ENCODE data around the gene TBCK.

TBCK gene

GRCh38 chr4:106245176-106245575 is 70.8 kb downstream of the TBCK start:
- Histone ChIP-seq H3K18ac (ENCODE audit: low read length) (no peak overlapping the region), H3K27ac (replicated peaks; ENCODE audit: low read length) (no peak overlapping the region), H2BK5ac (ENCODE audit: low read length) (no peak overlapping the region), H3K4me2 (ENCODE audit: insufficient read depth, low read length, poor library complexity, severe bottlenecking) (no peak overlapping the region), H3K23ac (ENCODE audit: low read depth, low read length, poor library complexity) (no peak overlapping the region), H4K8ac (ENCODE audit: low read depth, low read length) (no peak overlapping the region), H3K4me1 (ENCODE audit: control insufficient read depth in 2 of 2, insufficient read depth in 1 of 2, low read depth in 1 of 2, low read length in 2 of 2) (no peaks in the 10 kb centered on the region), H3K4ac (ENCODE audit: low read length) (no peak overlapping the region), H3K9me3 (replicated peaks in 1 of 2; ENCODE audit: control insufficient read depth in 2 of 2, insufficient read depth in 1 of 2, low read depth in 1 of 2, low read length in 2 of 2) (no peaks in the 10 kb centered on the region), H3K36me3 (replicated peaks in 1 of 2; ENCODE audit: control insufficient read depth in 2 of 2, insufficient read depth in 2 of 2, low read length in 2 of 2) (peaks cover 4 to 56% of the 10 kb centered on the region in 2 donors), H2BK120ac (ENCODE audit: low read depth, low read length) (no peak overlapping the region), H3K27me3 (ENCODE audit: control insufficient read depth in 3 of 3, insufficient read depth in 3 of 3, low read depth in 1 of 3, low read length in 3 of 3) (no peaks in the 10 kb centered on the region), H2AK5ac (ENCODE audit: low read depth, low read length) (no peak overlapping the region), H4K91ac (ENCODE audit: low read depth, low read length, poor library complexity) (no peak overlapping the region), H3K9ac (ENCODE audit: low read depth, low read length, poor library complexity) (no peak overlapping the region), H3K4me3 (ENCODE audit: low read length in 2 of 2) (no peak overlapping the region), H3K14ac (ENCODE audit: low read length) (no peak overlapping the region), H2AFZ (ENCODE audit: low read length) (no peak overlapping the region), H2BK12ac (ENCODE audit: low read length) (no peak overlapping the region), H2BK15ac (ENCODE audit: low read length) (no peak overlapping the region), H3K79me1 (ENCODE audit: low read depth, low read length) (no peaks in the 10 kb centered on the region)
- no peak for DNase-seq (ENCODE audit: low spot score)
- WGBS, 2 donors (ENCODE audit: extremely low coverage in 2 of 2, insufficient read length in 2 of 2, insufficient replicate concordance in 1 of 2), result no CpG with 5 or more reads among the region's 2 CpGs

- no peak overlapping the region for H2AK5ac ChIP-seq (ENCODE audit: low read depth, low read length)
- no peak overlapping the region for H3K18ac ChIP-seq (ENCODE audit: low read length)
- H2BK15ac ChIP-seq (ENCODE audit: low read length), result no peak overlapping the region
- H3K27ac ChIP-seq (replicated peaks; ENCODE audit: low read length), result no peak overlapping the region
- no peak overlapping the region for H3K14ac ChIP-seq (ENCODE audit: low read length)
- H3K27me3 ChIP-seq (ENCODE audit: control insufficient read depth in 3 of 3, insufficient read depth in 3 of 3, low read depth in 1 of 3, low read length in 3 of 3), result no peaks in the 10 kb centered on the region
- no CpG with 5 or more reads among the region's 1 CpG for WGBS, 2 donors (ENCODE audit: extremely low coverage in 2 of 2, insufficient read length in 2 of 2, insufficient replicate concordance in 1 of 2)
- H2AFZ ChIP-seq (ENCODE audit: low read length), result no peak overlapping the region
- no peak overlapping the region for H3K23ac ChIP-seq (ENCODE audit: low read depth, low read length, poor library complexity)
- H3K9me3 ChIP-seq (replicated peaks in 1 of 2; ENCODE audit: control insufficient read depth in 2 of 2, insufficient read depth in 1 of 2, low read depth in 1 of 2, low read length in 2 of 2), result no peaks in the 10 kb centered on the region
- H3K79me1 ChIP-seq (ENCODE audit: low read depth, low read length), result no peaks in the 10 kb centered on the region
- no peak overlapping the region for H2BK120ac ChIP-seq (ENCODE audit: low read depth, low read length)
- no peak overlapping the region for H2BK12ac ChIP-seq (ENCODE audit: low read length)
- H4K91ac ChIP-seq (ENCODE audit: low read depth, low read length, poor library complexity), result no peak overlapping the region
- no peak overlapping the region for H3K4me2 ChIP-seq (ENCODE audit: insufficient read depth, low read length, poor library complexity, severe bottlenecking)
- no peaks in the 10 kb centered on the region for H3K4me1 ChIP-seq (ENCODE audit: control insufficient read depth in 2 of 2, insufficient read depth in 1 of 2, low read depth in 1 of 2, low read length in 2 of 2)
- H2BK5ac ChIP-seq (ENCODE audit: low read length), result no peak overlapping the region
- H3K4me3 ChIP-seq (ENCODE audit: low read length in 2 of 2), result no peak overlapping the region
- DNase-seq (ENCODE audit: low spot score), result no peak
- H4K8ac ChIP-seq (ENCODE audit: low read depth, low read length), result no peak overlapping the region
- no peak overlapping the region for H3K4ac ChIP-seq (ENCODE audit: low read length)
- H3K9ac ChIP-seq (ENCODE audit: low read depth, low read length, poor library complexity), result no peak overlapping the region
- H3K36me3 ChIP-seq (replicated peaks in 1 of 2; ENCODE audit: control insufficient read depth in 2 of 2, insufficient read depth in 2 of 2, low read length in 2 of 2), result peaks cover 0 to 27% of the 10 kb centered on the region in 2 donors
Observed at GRCh38 chr4:106240699-106241098, 75.3 kb downstream of the TBCK start.

GRCh38 chr4:106238820-106239420 is 77.1 kb downstream of the TBCK start:
- H2AK5ac ChIP-seq (ENCODE audit: low read depth, low read length), result no peak overlapping the region
- no peak overlapping the region for H3K18ac ChIP-seq (ENCODE audit: low read length)
- no peaks in the 10 kb centered on the region for H3K4me1 ChIP-seq (ENCODE audit: control insufficient read depth in 2 of 2, insufficient read depth in 1 of 2, low read depth in 1 of 2, low read length in 2 of 2)
- H3K23ac ChIP-seq (ENCODE audit: low read depth, low read length, poor library complexity), result no peak overlapping the region
- H2BK12ac ChIP-seq (ENCODE audit: low read length), result no peak overlapping the region
- no peak overlapping the region for H3K4me2 ChIP-seq (ENCODE audit: insufficient read depth, low read length, poor library complexity, severe bottlenecking)
- H3K27ac ChIP-seq (replicated peaks; ENCODE audit: low read length), result no peak overlapping the region
- H2BK120ac ChIP-seq (ENCODE audit: low read depth, low read length), result no peak overlapping the region
- no peak overlapping the region for H3K4me3 ChIP-seq (ENCODE audit: low read length in 2 of 2)
- DNase-seq (ENCODE audit: low spot score), result peak; percentile 27
- no peaks in the 10 kb centered on the region for H3K79me1 ChIP-seq (ENCODE audit: low read depth, low read length)
- H4K8ac ChIP-seq (ENCODE audit: low read depth, low read length), result no peak overlapping the region
- no peak overlapping the region for H3K4ac ChIP-seq (ENCODE audit: low read length)
- H3K14ac ChIP-seq (ENCODE audit: low read length), result no peak overlapping the region
- peaks cover 0 to 41% of the 10 kb centered on the region in 2 donors for H3K36me3 ChIP-seq (replicated peaks in 1 of 2; ENCODE audit: control insufficient read depth in 2 of 2, insufficient read depth in 2 of 2, low read length in 2 of 2)
- WGBS, 2 donors (ENCODE audit: extremely low coverage in 2 of 2, insufficient read length in 2 of 2, insufficient replicate concordance in 1 of 2), result no CpG with 5 or more reads among the region's 2 CpGs
- H2BK5ac ChIP-seq (ENCODE audit: low read length), result no peak overlapping the region
- no peaks in the 10 kb centered on the region for H3K27me3 ChIP-seq (ENCODE audit: control insufficient read depth in 3 of 3, insufficient read depth in 3 of 3, low read depth in 1 of 3, low read length in 3 of 3)
- no peak overlapping the region for H2AFZ ChIP-seq (ENCODE audit: low read length)
- H3K9ac ChIP-seq (ENCODE audit: low read depth, low read length, poor library complexity), result no peak overlapping the region
- H3K9me3 ChIP-seq (replicated peaks in 1 of 2; ENCODE audit: control insufficient read depth in 2 of 2, insufficient read depth in 1 of 2, low read depth in 1 of 2, low read length in 2 of 2), result no peaks in the 10 kb centered on the region
- no peak overlapping the region for H2BK15ac ChIP-seq (ENCODE audit: low read length)
- H4K91ac ChIP-seq (ENCODE audit: low read depth, low read length, poor library complexity), result no peak overlapping the region

- H3K27me3 ChIP-seq (ENCODE audit: control insufficient read depth in 3 of 3, insufficient read depth in 3 of 3, low read depth in 1 of 3, low read length in 3 of 3), result no peaks in the 10 kb centered on the region
- H2AFZ ChIP-seq (ENCODE audit: low read length), result no peak overlapping the region
- no peak overlapping the region for H2AK5ac ChIP-seq (ENCODE audit: low read depth, low read length)
- H3K36me3 ChIP-seq (replicated peaks in 1 of 2; ENCODE audit: control insufficient read depth in 2 of 2, insufficient read depth in 2 of 2, low read length in 2 of 2), result peaks cover 0 to 82% of the 10 kb centered on the region in 2 donors
- H2BK5ac ChIP-seq (ENCODE audit: low read length), result no peak overlapping the region
- H3K79me1 ChIP-seq (ENCODE audit: low read depth, low read length), result no peaks in the 10 kb centered on the region
- DNase-seq (ENCODE audit: low spot score), result no peak
- no peak overlapping the region for H3K4ac ChIP-seq (ENCODE audit: low read length)
- H3K9me3 ChIP-seq (replicated peaks in 1 of 2; ENCODE audit: control insufficient read depth in 2 of 2, insufficient read depth in 1 of 2, low read depth in 1 of 2, low read length in 2 of 2), result no peaks in the 10 kb centered on the region
- H2BK15ac ChIP-seq (ENCODE audit: low read length), result no peak overlapping the region
- H3K18ac ChIP-seq (ENCODE audit: low read length), result no peak overlapping the region
- H2BK120ac ChIP-seq (ENCODE audit: low read depth, low read length), result no peak overlapping the region
- H3K14ac ChIP-seq (ENCODE audit: low read length), result no peak overlapping the region
- no peak overlapping the region for H4K8ac ChIP-seq (ENCODE audit: low read depth, low read length)
- no peak overlapping the region for H3K4me3 ChIP-seq (ENCODE audit: low read length in 2 of 2)
- no peak overlapping the region for H3K27ac ChIP-seq (replicated peaks; ENCODE audit: low read length)
- no peaks in the 10 kb centered on the region for H3K4me1 ChIP-seq (ENCODE audit: control insufficient read depth in 2 of 2, insufficient read depth in 1 of 2, low read depth in 1 of 2, low read length in 2 of 2)
- no peak overlapping the region for H3K23ac ChIP-seq (ENCODE audit: low read depth, low read length, poor library complexity)
- no peak overlapping the region for H2BK12ac ChIP-seq (ENCODE audit: low read length)
- no peak overlapping the region for H3K9ac ChIP-seq (ENCODE audit: low read depth, low read length, poor library complexity)
- H4K91ac ChIP-seq (ENCODE audit: low read depth, low read length, poor library complexity), result no peak overlapping the region
- no peak overlapping the region for H3K4me2 ChIP-seq (ENCODE audit: insufficient read depth, low read length, poor library complexity, severe bottlenecking)
Observed at GRCh38 chr4:106231931-106232330, 84.1 kb downstream of the TBCK start.

Data from neuronal stem cell (in vitro differentiated cells).